Fibroblast of lung (primary cell): Measurements from ENCODE around the gene WNT7A.

ENCODE experiments used
- EZH2 ChIP-seq: IDR thresholded peaks from 2 replicates; pipeline ENCODE4 v1.5.1; 2012; ENCODE audit warnings: low read length, control low read depth, mild to moderate bottlenecking; ENCODE audit errors: missing control alignments
- TF ChIP-seq, protein P1 (sequence below), 2 donors: IDR thresholded peaks in 1 of 2; conservative IDR thresholded peaks in 1 of 2; 1 replicate in 1 of 2; 2 replicates in 1 of 2; pipeline ENCODE4 v1.5.1; 2011 to 2012; ENCODE audit warnings: low read length in 2 of 2, control low read depth in 1 of 2, inconsistent platforms in 1 of 2, low read depth in 1 of 2, mild to moderate bottlenecking in 1 of 2

DNA sequence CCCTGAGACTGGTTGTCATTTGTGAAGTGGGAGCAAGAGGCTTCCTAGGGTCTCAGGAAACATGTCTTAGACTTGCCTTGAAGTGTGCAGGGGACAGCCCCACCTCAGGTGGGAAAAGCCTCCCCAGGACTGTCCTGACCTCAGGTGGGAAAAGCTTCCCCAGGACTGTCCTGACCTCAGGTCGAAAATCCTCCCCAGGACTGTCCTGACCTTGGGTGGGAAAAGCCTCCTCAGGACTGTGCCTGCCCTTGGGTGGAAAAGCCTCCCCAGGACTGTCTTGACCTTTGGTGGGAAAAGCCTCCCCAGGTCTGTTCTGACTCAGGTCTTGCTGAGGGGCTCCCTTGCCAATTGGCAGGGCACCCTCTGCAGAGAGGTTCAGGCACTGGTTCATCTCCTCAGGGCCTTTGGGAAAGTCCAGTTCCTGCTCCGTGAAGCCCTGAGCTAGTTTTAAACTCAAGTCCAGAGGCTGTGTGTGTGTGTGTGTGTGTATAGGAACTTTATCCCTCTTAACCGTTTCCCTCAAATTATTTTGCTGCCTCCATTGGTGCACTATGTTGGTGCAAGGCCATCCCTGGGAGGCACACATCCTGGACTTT lies 64.7 kb downstream of the WNT7A start:
- TF ChIP-seq, protein P1, sequence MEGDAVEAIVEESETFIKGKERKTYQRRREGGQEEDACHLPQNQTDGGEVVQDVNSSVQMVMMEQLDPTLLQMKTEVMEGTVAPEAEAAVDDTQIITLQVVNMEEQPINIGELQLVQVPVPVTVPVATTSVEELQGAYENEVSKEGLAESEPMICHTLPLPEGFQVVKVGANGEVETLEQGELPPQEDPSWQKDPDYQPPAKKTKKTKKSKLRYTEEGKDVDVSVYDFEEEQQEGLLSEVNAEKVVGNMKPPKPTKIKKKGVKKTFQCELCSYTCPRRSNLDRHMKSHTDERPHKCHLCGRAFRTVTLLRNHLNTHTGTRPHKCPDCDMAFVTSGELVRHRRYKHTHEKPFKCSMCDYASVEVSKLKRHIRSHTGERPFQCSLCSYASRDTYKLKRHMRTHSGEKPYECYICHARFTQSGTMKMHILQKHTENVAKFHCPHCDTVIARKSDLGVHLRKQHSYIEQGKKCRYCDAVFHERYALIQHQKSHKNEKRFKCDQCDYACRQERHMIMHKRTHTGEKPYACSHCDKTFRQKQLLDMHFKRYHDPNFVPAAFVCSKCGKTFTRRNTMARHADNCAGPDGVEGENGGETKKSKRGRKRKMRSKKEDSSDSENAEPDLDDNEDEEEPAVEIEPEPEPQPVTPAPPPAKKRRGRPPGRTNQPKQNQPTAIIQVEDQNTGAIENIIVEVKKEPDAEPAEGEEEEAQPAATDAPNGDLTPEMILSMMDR (conservative IDR thresholded peaks at IDR 0.05 in 1 of 2, IDR thresholded peaks at IDR 0.05 in 1 of 2; ENCODE audit: low read depth in 1 of 2, low read length in 2 of 2) = no peak
- no peak for TF ChIP-seq EZH2
